ENCODE data around the gene SYCE3.

DNA sequence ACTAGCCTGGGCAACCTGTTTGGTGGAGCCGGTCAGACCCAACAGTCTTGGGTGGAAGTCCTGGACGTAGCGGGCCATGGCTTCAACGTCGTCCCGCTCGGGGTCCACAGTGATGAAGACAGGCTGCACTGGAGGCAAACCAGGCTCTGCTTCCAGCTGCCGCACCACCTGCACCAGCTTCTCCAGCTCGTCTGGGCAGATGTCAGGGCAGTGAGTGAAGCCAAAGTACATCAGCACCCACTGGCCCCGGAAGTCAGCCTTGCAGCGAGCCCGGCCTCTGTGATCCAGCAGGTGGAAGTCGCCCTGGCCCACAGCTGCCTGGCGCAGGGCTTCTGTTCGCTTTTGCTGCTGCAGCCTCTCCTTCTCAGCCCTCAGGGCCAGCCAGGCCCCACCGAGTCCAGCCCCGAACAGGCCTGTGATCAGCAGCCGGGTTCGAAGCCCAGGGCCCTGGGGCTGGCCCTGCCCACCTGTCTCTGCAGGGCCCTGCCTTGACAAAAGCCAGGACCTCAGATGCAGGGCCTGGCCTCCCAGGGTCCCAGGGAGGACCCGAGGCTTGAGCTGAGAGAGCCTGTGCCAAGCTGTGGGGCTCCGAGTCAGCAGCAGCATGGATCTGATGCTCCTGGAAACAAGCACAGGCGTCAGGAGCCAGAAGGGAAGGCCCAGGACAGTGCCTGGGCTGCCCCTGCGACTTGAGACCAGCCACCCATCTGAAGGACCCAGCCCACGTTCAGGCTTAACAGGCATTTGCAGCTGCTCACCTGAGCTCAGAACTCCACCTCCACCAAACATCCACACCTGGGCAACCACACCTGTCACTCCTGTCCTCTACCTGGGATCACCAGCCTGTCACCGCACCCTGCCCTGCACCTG lies 38.7 kb downstream of the SYCE3 start:
- TF ChIP-seq RAD21 (IDR thresholded peaks at IDR 0.05; ENCODE audit: low read length), result no peak
- no peak for TF ChIP-seq IRF3 (IDR thresholded peaks at IDR 0.05; ENCODE audit: low read depth, low read length)
- TF ChIP-seq TCF12 (IDR thresholded peaks at IDR 0.05), result no peak
- TF ChIP-seq EP300 (IDR thresholded peaks at IDR 0.05; ENCODE audit: borderline replicate concordance in 1 of 2, low read depth in 1 of 2, low read length in 1 of 2), result no peak
- TF ChIP-seq POLR2AphosphoS5 (IDR thresholded peaks at IDR 0.05; ENCODE audit: low read depth, low read length), result no peak
- TF ChIP-seq TEAD4 (IDR thresholded peaks at IDR 0.05; ENCODE audit: borderline replicate concordance, insufficient read depth), result no peak
- TF ChIP-seq GATA2 (CRISPR knock-in tag; IDR thresholded peaks at IDR 0.05), result no peak
- TF ChIP-seq, protein P1, sequence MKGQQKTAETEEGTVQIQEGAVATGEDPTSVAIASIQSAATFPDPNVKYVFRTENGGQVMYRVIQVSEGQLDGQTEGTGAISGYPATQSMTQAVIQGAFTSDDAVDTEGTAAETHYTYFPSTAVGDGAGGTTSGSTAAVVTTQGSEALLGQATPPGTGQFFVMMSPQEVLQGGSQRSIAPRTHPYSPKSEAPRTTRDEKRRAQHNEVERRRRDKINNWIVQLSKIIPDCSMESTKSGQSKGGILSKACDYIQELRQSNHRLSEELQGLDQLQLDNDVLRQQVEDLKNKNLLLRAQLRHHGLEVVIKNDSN (IDR thresholded peaks at IDR 0.05; ENCODE audit: borderline replicate concordance, low read depth), result no peak
- TF ChIP-seq CTCF (IDR thresholded peaks at IDR 0.05), result no peak
- no peak for TF ChIP-seq RFX5 (IDR thresholded peaks at IDR 0.05; ENCODE audit: low read length)
